Motor neuron (in vitro differentiated cells): Measurements from ENCODE around the gene PROCA1. TPM values are rescaled to one million over a fixed set of nuclear protein-coding genes. Genes with fewer than 3 reads are reported as not detected.
"Not testable (repeated sequence)": the region's sequence is repeated elsewhere in the genome, so short reads cannot be mapped to it uniquely, and the experiment has no call there.

Experiments used
- ATAC-seq, 8 experiments: fragments of 200-7000 bp; cut with Tn5 transposase; replicated peaks in 6 of 8; 2 replicates each; pipeline ENCODE4 v1.8.0; 2021; ENCODE audit warnings: mild to moderate bottlenecking in 8 of 8, moderate library complexity in 8 of 8
- H3K27ac ChIP-seq, 2 donors: fragments of 250-450 bp; sonication (Bioruptor Pico); 2 replicates each; pipeline ENCODE4 v1.9.0; 2021; ENCODE audit warnings: antibody characterized with exemption in 2 of 2, mild to moderate bottlenecking in 2 of 2, moderate library complexity in 1 of 2
- H3K4me1 ChIP-seq, 2 donors: fragments of 250-450 bp; sonication (Bioruptor Pico); replicated peaks in 1 of 2; 2 replicates each; pipeline ENCODE4 v1.6.1; 2021; ENCODE audit warnings: antibody characterized with exemption in 2 of 2, mild to moderate bottlenecking in 2 of 2, moderate library complexity in 1 of 2
- H3K4me3 ChIP-seq, 5 donors: fragments of 250-450 bp; sonication (Bioruptor Pico); 2 replicates each; pipeline ENCODE4 v1.9.0; 2021; ENCODE audit warnings: antibody characterized with exemption in 5 of 5, mild to moderate bottlenecking in 5 of 5, moderate library complexity in 4 of 5
- WGBS, 10 experiments: fragments of 450-650 bp; shearing (Covaris generic); methylation state at CpG; one replicate each; pipeline ENCODE4 v1.0.0; 2022; 5-methylcytosine and 5-hydroxymethylcytosine counted together
- in situ Hi-C, 9 experiments: fragments of 400-800 bp; cut with MboI; loops; one replicate each; pipeline ENCODE4 v1.15.0; 2021; ENCODE audit warnings: low sequenced_read_pairs in 9 of 9, low pct_unique_long_range_greater_than_20kb in 2 of 9; ENCODE audit not compliant: unreplicated experiment in 9 of 9
- total RNA-seq, 8 experiments: library from RNA; unstranded; fragments of 300-600 nt; gene quantifications; 2 replicates each; pipeline versions ENCODE4 v1.2.3 to v1.2.4, GENCODE V29; 2022

Gene PROCA1
- total RNA-seq, 8 experiments from 2014 or later, result 0.66 to 10.4 (median 5.7) TPM

DNA sequence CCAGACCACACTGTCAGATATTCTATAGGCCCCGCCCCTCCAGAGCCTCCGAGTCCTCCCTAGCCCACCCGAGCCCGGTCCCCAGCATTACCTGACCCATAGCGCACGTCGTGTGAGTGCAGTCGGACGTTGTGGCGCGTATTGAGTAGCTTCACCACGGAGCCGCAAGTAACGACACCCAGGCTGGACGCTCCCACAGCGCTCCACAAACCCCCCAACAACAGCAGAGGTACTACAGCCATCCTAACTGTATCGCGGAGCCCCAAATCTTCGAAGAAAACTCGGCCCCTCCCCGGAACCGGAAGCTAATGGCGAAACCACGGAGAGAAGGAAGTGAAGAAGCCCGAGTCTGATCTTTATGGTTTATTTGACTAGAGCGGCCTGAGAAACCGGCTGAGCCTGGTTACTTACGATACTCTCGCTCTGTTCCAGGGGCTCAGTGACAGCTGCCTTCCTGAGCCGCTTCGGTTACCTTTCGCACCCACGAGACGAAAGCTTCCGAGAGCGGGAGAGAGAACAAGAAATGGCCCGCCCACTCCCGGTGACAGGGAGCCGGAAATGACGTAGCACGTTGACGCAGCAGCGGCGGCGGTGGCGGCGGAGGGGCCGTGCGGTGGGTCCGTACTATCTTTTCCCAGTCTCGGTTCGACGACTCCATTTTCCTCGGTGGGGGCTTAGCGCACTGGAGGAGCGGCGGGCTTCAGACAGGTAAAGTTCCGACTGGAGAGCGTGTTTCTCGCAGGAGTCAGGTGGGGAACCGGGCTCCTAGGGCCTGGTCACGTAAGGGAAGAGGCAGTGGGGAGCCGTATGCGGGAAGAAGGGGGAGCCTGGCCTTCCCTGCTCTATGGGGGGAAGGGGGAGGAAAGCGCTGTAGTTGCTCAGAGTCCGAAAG, 49.8 kb downstream of the PROCA1 start, which contains the start of the genes SDF2 and SUPT6H:
Gene SDF2, minus strand, starts transcription at position 272 of the 892 bp plus-strand sequence. Its CDS starts 30 bp downstream, at position 242.
Gene SUPT6H, plus strand, starts transcription at position 571 of the 892 bp plus-strand sequence. CDS start 11,197 bp downstream, outside the sequence.
- Histone ChIP-seq H3K4me1 (peaks cover 2 to 13% of the 10 kb centered on the region in 2 donors), H3K4me3 (peak within 1 kb of the TSS; percentile 70 to 94 (median 84)), H3K27ac (peak within 1 kb of the TSS; percentile 98 to 99)
- peak; percentile 87 to 95 (median 94) for ATAC-seq
- in situ Hi-C loops, result no loop called here
- WGBS, 10 experiments, result 0 to 20% (median 0%) methylated on average over 1 to 29 of the region's 66 CpGs; no CpG with 5 or more reads in 5 of the 10 experiments

DNA sequence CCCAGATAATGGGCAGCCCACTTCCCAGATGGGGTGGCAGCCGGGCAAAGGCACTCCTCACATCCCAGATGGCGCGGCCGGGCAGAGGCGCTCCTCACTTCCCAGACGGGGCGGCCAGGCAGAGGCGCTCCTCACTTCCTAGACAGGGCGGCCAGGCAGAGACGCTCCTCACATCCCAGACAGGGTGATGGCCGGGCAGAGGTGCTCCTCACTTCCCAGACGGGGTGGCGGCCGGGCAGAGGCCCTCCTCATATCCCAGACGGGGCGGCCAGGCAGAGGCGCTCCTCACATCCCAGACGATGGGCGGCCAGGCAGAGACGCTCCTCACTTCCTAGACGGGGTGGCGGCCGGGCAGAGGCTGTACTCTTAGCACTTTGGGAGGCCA, 52.2 kb downstream of the PROCA1 start:
- in situ Hi-C loops, H3K27ac ChIP-seq, H3K4me3 ChIP-seq, ATAC-seq: not testable (repeated sequence)
- H3K4me1 ChIP-seq, result peaks cover 2 to 13% of the 10 kb centered on the region in 2 donors
- 90% methylated on average over 2 of the region's 23 CpGs; no CpG with 5 or more reads in 9 of the 10 experiments for WGBS, 10 experiments

DNA sequence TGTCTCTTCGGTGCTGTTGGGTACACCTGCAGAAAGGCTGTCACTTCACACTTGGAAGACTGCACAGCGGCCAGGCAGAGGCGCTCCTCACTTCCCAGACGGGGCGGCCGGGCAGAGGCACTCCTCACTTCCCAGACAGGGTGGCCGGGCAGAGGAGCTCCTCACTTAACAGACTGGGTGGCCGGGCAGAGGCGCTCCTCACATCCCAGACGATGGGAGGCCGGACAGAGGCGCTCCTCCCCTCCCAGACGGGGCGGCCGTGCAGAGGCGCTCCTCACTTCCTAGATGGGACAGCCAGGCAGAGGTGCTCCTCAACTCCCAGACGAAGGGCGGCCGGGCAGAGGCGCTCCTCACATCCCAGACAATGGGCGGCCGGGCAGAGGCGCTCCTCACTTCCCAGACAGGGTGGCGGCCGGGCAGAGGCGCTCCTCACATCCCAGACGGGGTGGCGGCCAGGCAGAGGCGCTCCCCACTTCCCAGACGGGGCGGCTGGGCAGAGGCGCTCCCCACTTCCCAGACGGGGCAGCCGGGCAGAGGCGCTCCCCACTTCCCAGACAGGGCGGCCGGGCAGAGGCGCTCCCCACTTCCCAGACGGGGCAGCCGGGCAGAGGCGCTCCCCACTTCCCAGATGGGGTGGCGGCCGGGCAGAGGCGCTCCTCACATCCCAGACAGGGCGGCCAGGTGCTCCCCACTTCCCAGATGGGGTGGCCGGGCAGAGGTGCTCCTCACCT, 52.8 kb downstream of the PROCA1 start:
- H3K27ac ChIP-seq, ATAC-seq, in situ Hi-C loops, H3K4me3 ChIP-seq: not testable (repeated sequence)
- H3K4me1 ChIP-seq, result peaks cover 2 to 13% of the 10 kb centered on the region in 2 donors
- WGBS, 10 experiments, result no CpG with 5 or more reads among the region's 46 CpGs

DNA sequence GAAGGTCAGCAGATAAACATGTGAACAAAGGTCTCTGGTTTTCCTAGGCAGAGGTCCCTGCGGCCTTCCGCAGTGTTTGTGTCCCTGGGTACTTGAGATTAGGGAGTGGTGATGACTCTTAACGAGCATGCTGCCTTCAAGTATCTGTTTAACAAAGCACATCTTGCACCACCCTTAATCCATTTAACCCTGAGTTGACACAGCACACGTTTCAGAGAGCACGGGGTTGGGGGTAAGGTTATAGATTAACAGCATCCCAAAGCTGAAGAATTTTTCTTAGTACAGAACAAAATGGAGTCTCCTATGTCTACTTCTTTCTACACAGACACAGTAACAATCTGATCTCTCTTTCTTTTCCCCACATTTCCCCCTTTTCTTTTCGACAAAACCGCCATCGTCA, 53.3 kb downstream of the PROCA1 start:
- WGBS, 10 experiments, result 100% methylated on average over 1 of the region's 8 CpGs; no CpG with 5 or more reads in 9 of the 10 experiments
- peaks cover 2 to 11% of the 10 kb centered on the region in 2 donors for H3K4me1 ChIP-seq
- ATAC-seq, H3K4me3 ChIP-seq, in situ Hi-C loops, H3K27ac ChIP-seq: not testable (repeated sequence)

- H3K4me3 ChIP-seq, result no peak overlapping the region
- 62 to 100% (median 90%) methylated on average over 2 to 5 of the region's 5 CpGs for WGBS, 10 experiments
- peaks cover 2 to 6% of the 10 kb centered on the region in 2 donors for H3K4me1 ChIP-seq
- no peak overlapping the region for H3K27ac ChIP-seq
- in situ Hi-C loops, result no loop called here
- ATAC-seq, result no peak
Observed at GRCh38 chr17:28657756-28658155, 53.9 kb downstream of the PROCA1 start.

DNA sequence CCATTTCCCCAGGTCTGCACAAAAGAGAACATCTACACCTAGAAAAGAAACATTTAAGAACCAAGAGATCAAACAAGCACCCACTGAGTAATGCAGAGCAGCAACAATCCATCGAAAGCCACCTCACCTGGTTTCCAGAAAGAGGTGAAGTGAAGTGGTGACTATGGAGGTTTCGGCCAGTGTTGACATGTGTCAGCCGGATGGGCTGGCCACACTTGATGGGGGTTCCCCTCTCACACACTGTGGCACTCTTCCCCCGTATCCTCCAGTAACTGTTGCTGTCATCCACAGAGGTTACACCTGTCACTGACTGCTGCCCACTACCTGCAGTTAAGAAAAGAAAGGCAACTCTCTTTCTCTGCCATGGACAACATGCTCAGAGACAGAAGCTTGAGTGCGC, 56.5 kb downstream of the PROCA1 start:
- Histone ChIP-seq H3K27ac (no peak overlapping the region), H3K4me1 (no peaks in the 10 kb centered on the region), H3K4me3 (no peak overlapping the region)
- WGBS, 10 experiments, result 79 to 100% (median 93%) methylated on average over 1 to 4 of the region's 5 CpGs; no CpG with 5 or more reads in 1 of the 10 experiments
- in situ Hi-C loops, result no loop called here
- no peak for ATAC-seq

Other genes starting within 250 kb of the PROCA1 start
- under 1 TPM in 4 of 8 experiments, not detected in 4; 0.09 to 1.00 (median 0.40) TPM for gene SLC13A2, start 238.2 kb downstream of the PROCA1 start, total RNA-seq
- gene FOXN1, start 205.5 kb downstream of the PROCA1 start, total RNA-seq, result under 1 TPM in 5 of 8 experiments, not detected in 3; 0.08 to 0.73 (median 0.66) TPM
- 10 to 100 TPM; 12.6 to 77.8 (median 39.2) TPM for gene UNC119, start 159.3 kb downstream of the PROCA1 start, total RNA-seq
- gene PIGS, start 140.4 kb downstream of the PROCA1 start, total RNA-seq, result 10 to 100 TPM; 39.0 to 56.7 (median 49.2) TPM
- gene ALDOC, start 135.0 kb downstream of the PROCA1 start, total RNA-seq, result 100 to 1,000 TPM in 1 of 8 experiments, 10 to 100 TPM in 7; 15.3 to 104 (median 33.1) TPM
- gene SPAG5, start 112.9 kb downstream of the PROCA1 start, total RNA-seq, result 10 to 100 TPM in 4 of 8 experiments, 1 to 10 TPM in 4; 2.3 to 65.8 (median 9.8) TPM
- gene RSKR, start 97.7 kb downstream of the PROCA1 start, total RNA-seq, result 10 to 100 TPM in 6 of 8 experiments, 1 to 10 TPM in 2; 4.0 to 34.1 (median 15.6) TPM
- 100 to 1,000 TPM in 2 of 8 experiments, 10 to 100 TPM in 6; 36.7 to 124 (median 57.8) TPM for gene BLTP2, start 66.7 kb downstream of the PROCA1 start, total RNA-seq
- gene SDF2, start 50.0 kb downstream of the PROCA1 start, total RNA-seq, result 10 to 100 TPM; 39.5 to 79.9 (median 47.5) TPM
- gene SUPT6H, start 49.7 kb downstream of the PROCA1 start, total RNA-seq, result 100 to 1,000 TPM in 2 of 8 experiments, 10 to 100 TPM in 6; 23.1 to 109 (median 45.0) TPM
- gene RAB34, start 6.0 kb upstream of the PROCA1 start, total RNA-seq, result 10 to 100 TPM in 7 of 8 experiments, 1 to 10 TPM in 1; 9.4 to 91.5 (median 44.4) TPM
- 1,000 to 10,000 TPM; 1,065 to 1,674 (median 1,567) TPM for gene RPL23A, start 8.1 kb upstream of the PROCA1 start, total RNA-seq
- gene TLCD1, start 14.3 kb upstream of the PROCA1 start, total RNA-seq, result 10 to 100 TPM in 3 of 8 experiments, 1 to 10 TPM in 5; 3.4 to 38.3 (median 7.5) TPM
- 1 to 10 TPM; 1.6 to 9.2 (median 3.2) TPM for gene NEK8, start 16.9 kb upstream of the PROCA1 start, total RNA-seq
- 10 to 100 TPM; 38.4 to 86.7 (median 67.7) TPM for gene TRAF4, start 32.1 kb upstream of the PROCA1 start, total RNA-seq
- gene FAM222B, start 130.9 kb upstream of the PROCA1 start, total RNA-seq, result 10 to 100 TPM in 5 of 8 experiments, 1 to 10 TPM in 3; 3.1 to 16.8 (median 11.1) TPM
- 10 to 100 TPM; 19.0 to 56.8 (median 26.9) TPM for gene ERAL1, start 143.1 kb upstream of the PROCA1 start, total RNA-seq
- 10 to 100 TPM; 22.2 to 61.3 (median 39.7) TPM for gene FLOT2, start 185.8 kb upstream of the PROCA1 start, total RNA-seq
- 10 to 100 TPM in 4 of 8 experiments, 1 to 10 TPM in 4; 2.2 to 14.4 (median 11.1) TPM for gene DHRS13, start 191.2 kb upstream of the PROCA1 start, total RNA-seq
- gene PHF12, start 239.6 kb upstream of the PROCA1 start, total RNA-seq, result 10 to 100 TPM in 7 of 8 experiments, 1 to 10 TPM in 1; 9.1 to 50.7 (median 23.4) TPM